Skeletal muscle satellite cell (primary cell): ENCODE measurements around the gene MTTP.

ENCODE experiments used
- H3K27me3 ChIP-seq: 2 replicates; pipeline ENCODE4 v1.7.0; 2013; ENCODE audit warnings: low read length; ENCODE audit not compliant: control insufficient read depth, insufficient read depth
- H3K36me3 ChIP-seq: 2 replicates; pipeline ENCODE4 v1.7.0; 2013; ENCODE audit warnings: mild to moderate bottlenecking, control low read depth, low read length; ENCODE audit not compliant: insufficient read depth
- H3K4me1 ChIP-seq: 2 replicates; pipeline ENCODE4 v1.7.0; 2013; ENCODE audit warnings: low read length; ENCODE audit not compliant: control insufficient read depth, insufficient read depth
- H3K4me2 ChIP-seq: 2 replicates; pipeline ENCODE4 v1.7.0; 2013; ENCODE audit warnings: mild to moderate bottlenecking, low read length
- H3K4me3 ChIP-seq: 2 replicates; pipeline ENCODE4 v1.7.0; 2013; ENCODE audit warnings: low read length
- H3K9ac ChIP-seq: 2 replicates; pipeline ENCODE4 v1.7.0; 2013; ENCODE audit warnings: mild to moderate bottlenecking, low read depth, low read length, moderate library complexity
- H3K9me3 ChIP-seq: replicated peaks from 2 replicates; pipeline ENCODE4 v1.7.0; 2013; ENCODE audit warnings: mild to moderate bottlenecking, control low read depth, low read length

Gene MTTP

GRCh38 chr4:99594818-99595217 is 20.2 kb downstream of the MTTP start:
- H3K36me3 ChIP-seq, result no peaks in the 10 kb centered on the region
- no peaks in the 10 kb centered on the region for H3K9me3 ChIP-seq
- no peaks in the 10 kb centered on the region for H3K27me3 ChIP-seq
- H3K9ac ChIP-seq, result no peak overlapping the region
- no peaks in the 10 kb centered on the region for H3K4me1 ChIP-seq
- H3K4me3 ChIP-seq, result no peak overlapping the region
- no peak overlapping the region for H3K4me2 ChIP-seq

GRCh38 chr4:99606716-99607115 is 32.1 kb downstream of the MTTP start:
- no peak overlapping the region for H3K4me2 ChIP-seq
- H3K9ac ChIP-seq, result no peak overlapping the region
- no peaks in the 10 kb centered on the region for H3K4me1 ChIP-seq
- no peaks in the 10 kb centered on the region for H3K9me3 ChIP-seq
- H3K27me3 ChIP-seq, result peaks cover 6% of the 10 kb centered on the region
- no peak overlapping the region for H3K4me3 ChIP-seq
- no peaks in the 10 kb centered on the region for H3K36me3 ChIP-seq

- no peak overlapping the region for H3K4me3 ChIP-seq
- H3K9me3 ChIP-seq, result no peaks in the 10 kb centered on the region
- no peaks in the 10 kb centered on the region for H3K36me3 ChIP-seq
- peaks cover 6% of the 10 kb centered on the region for H3K27me3 ChIP-seq
- no peak overlapping the region for H3K9ac ChIP-seq
- no peaks in the 10 kb centered on the region for H3K4me1 ChIP-seq
- H3K4me2 ChIP-seq, result no peak overlapping the region
Measured at GRCh38 chr4:99608417-99608816, 33.8 kb downstream of the MTTP start.

GRCh38 chr4:99610605-99611175 is 36.1 kb downstream of the MTTP start:
- H3K4me2 ChIP-seq, result no peak overlapping the region
- H3K4me1 ChIP-seq, result no peaks in the 10 kb centered on the region
- peaks cover 6% of the 10 kb centered on the region for H3K27me3 ChIP-seq
- H3K9ac ChIP-seq, result no peak overlapping the region
- no peaks in the 10 kb centered on the region for H3K36me3 ChIP-seq
- no peak overlapping the region for H3K4me3 ChIP-seq
- no peaks in the 10 kb centered on the region for H3K9me3 ChIP-seq

- Histone ChIP-seq H3K9me3 (no peaks in the 10 kb centered on the region), H3K4me1 (no peaks in the 10 kb centered on the region), H3K36me3 (no peaks in the 10 kb centered on the region), H3K4me2 (no peak overlapping the region), H3K27me3 (peaks cover 6% of the 10 kb centered on the region), H3K4me3 (no peak overlapping the region), H3K9ac (no peak overlapping the region)
Measured at GRCh38 chr4:99612281-99612680, 37.7 kb downstream of the MTTP start.

- H3K9me3 ChIP-seq, result no peaks in the 10 kb centered on the region
- no peaks in the 10 kb centered on the region for H3K4me1 ChIP-seq
- H3K9ac ChIP-seq, result no peak overlapping the region
- no peaks in the 10 kb centered on the region for H3K36me3 ChIP-seq
- H3K27me3 ChIP-seq, result peaks cover 6% of the 10 kb centered on the region
- H3K4me2 ChIP-seq, result no peak overlapping the region
- H3K4me3 ChIP-seq, result no peak overlapping the region
Measured at GRCh38 chr4:99612704-99613103, 38.1 kb downstream of the MTTP start.

GRCh38 chr4:99614491-99614890 is 39.9 kb downstream of the MTTP start:
- no peaks in the 10 kb centered on the region for H3K4me1 ChIP-seq
- H3K9ac ChIP-seq, result no peak overlapping the region
- no peak overlapping the region for H3K4me3 ChIP-seq
- H3K9me3 ChIP-seq, result no peaks in the 10 kb centered on the region
- no peak overlapping the region for H3K4me2 ChIP-seq
- no peaks in the 10 kb centered on the region for H3K36me3 ChIP-seq
- peaks cover 5% of the 10 kb centered on the region for H3K27me3 ChIP-seq

- Histone ChIP-seq H3K9me3 (no peaks in the 10 kb centered on the region), H3K36me3 (no peaks in the 10 kb centered on the region), H3K27me3 (no peaks in the 10 kb centered on the region), H3K4me3 (no peak overlapping the region), H3K9ac (no peak overlapping the region), H3K4me2 (no peak overlapping the region), H3K4me1 (no peaks in the 10 kb centered on the region)
Measured at GRCh38 chr4:99615170-99615820, 40.7 kb downstream of the MTTP start.

GRCh38 chr4:99617374-99617773 is 42.8 kb downstream of the MTTP start:
- Histone ChIP-seq H3K4me1 (no peaks in the 10 kb centered on the region), H3K36me3 (no peaks in the 10 kb centered on the region), H3K4me2 (no peak overlapping the region), H3K9me3 (no peaks in the 10 kb centered on the region), H3K4me3 (no peak overlapping the region), H3K9ac (no peak overlapping the region), H3K27me3 (no peaks in the 10 kb centered on the region)

- Histone ChIP-seq H3K27me3 (no peaks in the 10 kb centered on the region), H3K36me3 (no peaks in the 10 kb centered on the region), H3K4me1 (no peaks in the 10 kb centered on the region), H3K9ac (no peak overlapping the region), H3K9me3 (no peaks in the 10 kb centered on the region), H3K4me3 (no peak overlapping the region), H3K4me2 (no peak overlapping the region)
Measured at GRCh38 chr4:99622341-99622740, 47.7 kb downstream of the MTTP start.

GRCh38 chr4:99624141-99624719 is 49.6 kb downstream of the MTTP start:
- Histone ChIP-seq H3K4me1 (no peaks in the 10 kb centered on the region), H3K27me3 (no peaks in the 10 kb centered on the region), H3K9ac (no peak overlapping the region), H3K36me3 (no peaks in the 10 kb centered on the region), H3K4me3 (no peak overlapping the region), H3K9me3 (no peaks in the 10 kb centered on the region), H3K4me2 (no peak overlapping the region)

GRCh38 chr4:99625369-99625768 is 50.7 kb downstream of the MTTP start:
- no peak overlapping the region for H3K9ac ChIP-seq
- no peaks in the 10 kb centered on the region for H3K36me3 ChIP-seq
- H3K27me3 ChIP-seq, result no peaks in the 10 kb centered on the region
- H3K9me3 ChIP-seq, result no peaks in the 10 kb centered on the region
- H3K4me1 ChIP-seq, result no peaks in the 10 kb centered on the region
- H3K4me2 ChIP-seq, result no peak overlapping the region
- no peak overlapping the region for H3K4me3 ChIP-seq
